Right lobe of liver (tissue), 4 donors: Measurements from ENCODE around the gene HECA.

Experiments used
- CTCF ChIP-seq, 4 donors: fragments of 200-600 bp in 3 of 4; fragments of 450-650 bp in 1 of 4; IDR thresholded peaks; one replicate each; pipeline versions ENCODE4 v1.5.1 to v1.8.0; 2016 to 2022; ENCODE audit warnings: antibody characterized with exemption in 4 of 4, mild to moderate bottlenecking in 2 of 4
- POLR2A ChIP-seq: fragments of 450-650 bp; IDR thresholded peaks from one replicate; pipeline ENCODE4 v1.6.1; 2017; ENCODE audit warnings: antibody characterized with exemption, mild to moderate bottlenecking
- donor health status: DM: no; HTN: no; CAD: no.
- donor health status: DM: no; HTN: no; CAD: no.
- donor health status: DM: no; HTN: yes; CAD: no.

GRCh38 chr6:139166238-139166955 is 31.5 kb downstream of the HECA start:
- TF ChIP-seq POLR2A: no peak
- no peak for TF ChIP-seq CTCF (IDR thresholded peaks at IDR 0.05)
